ENCODE measurements around the gene PERCC1. TPM values are rescaled to one million over a fixed set of nuclear protein-coding genes. Genes with fewer than 3 reads are reported as not detected.
"Not testable (repeated sequence)": the region's sequence is repeated elsewhere in the genome, so short reads cannot be mapped to it uniquely, and the experiment has no call there.

PERCC1 gene
- total RNA-seq, 1 donor from 2014 or later = 3.1 TPM

DNA sequence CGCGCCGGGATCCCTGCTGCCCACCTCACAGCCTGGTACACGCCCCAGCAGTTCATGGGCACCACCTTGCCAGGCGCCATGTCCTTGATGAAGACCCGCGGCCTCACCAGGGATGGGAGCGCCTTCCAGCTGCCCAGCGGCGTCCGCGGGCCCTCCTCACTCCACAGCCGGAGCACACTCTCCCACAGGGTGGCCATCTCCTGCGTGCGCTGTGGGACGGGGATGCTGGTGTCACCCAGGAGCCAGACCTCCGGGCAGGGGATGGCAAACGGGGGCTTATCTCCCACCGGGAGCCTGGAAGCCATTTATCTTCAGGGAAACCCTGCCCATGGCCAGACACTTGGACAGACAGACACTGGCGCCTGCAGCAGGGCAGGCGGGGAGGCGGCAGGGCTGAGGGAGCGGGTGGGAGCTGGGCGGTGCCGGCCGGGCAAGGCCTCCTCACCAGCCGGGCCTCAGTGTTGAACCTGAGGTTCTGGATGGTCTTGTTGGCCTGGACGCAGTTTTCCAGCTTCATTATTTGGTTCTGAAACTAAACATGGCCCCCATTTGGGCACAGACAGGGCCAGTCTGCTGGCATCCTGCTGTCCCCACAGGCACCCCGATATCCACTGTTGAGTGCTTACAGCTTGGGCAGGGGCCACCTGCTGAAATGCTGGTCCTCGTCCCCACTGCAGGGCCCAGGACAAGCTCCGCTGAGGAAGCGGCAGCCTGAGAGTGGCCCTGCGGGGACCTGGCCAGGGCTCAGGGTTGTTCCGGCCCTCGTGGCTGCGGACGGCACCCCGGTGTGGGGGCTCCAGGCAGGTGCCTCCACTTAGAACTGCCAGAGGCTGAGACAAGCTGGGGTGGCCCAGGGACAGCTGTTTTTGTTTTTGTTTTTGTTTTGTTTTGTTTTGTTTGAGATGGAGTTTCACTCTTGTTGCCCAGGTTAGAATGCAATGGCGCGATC, 4.0 kb downstream of the PERCC1 start:
- DNase-seq (ENCODE audit: low spot score) = no peak

DNA sequence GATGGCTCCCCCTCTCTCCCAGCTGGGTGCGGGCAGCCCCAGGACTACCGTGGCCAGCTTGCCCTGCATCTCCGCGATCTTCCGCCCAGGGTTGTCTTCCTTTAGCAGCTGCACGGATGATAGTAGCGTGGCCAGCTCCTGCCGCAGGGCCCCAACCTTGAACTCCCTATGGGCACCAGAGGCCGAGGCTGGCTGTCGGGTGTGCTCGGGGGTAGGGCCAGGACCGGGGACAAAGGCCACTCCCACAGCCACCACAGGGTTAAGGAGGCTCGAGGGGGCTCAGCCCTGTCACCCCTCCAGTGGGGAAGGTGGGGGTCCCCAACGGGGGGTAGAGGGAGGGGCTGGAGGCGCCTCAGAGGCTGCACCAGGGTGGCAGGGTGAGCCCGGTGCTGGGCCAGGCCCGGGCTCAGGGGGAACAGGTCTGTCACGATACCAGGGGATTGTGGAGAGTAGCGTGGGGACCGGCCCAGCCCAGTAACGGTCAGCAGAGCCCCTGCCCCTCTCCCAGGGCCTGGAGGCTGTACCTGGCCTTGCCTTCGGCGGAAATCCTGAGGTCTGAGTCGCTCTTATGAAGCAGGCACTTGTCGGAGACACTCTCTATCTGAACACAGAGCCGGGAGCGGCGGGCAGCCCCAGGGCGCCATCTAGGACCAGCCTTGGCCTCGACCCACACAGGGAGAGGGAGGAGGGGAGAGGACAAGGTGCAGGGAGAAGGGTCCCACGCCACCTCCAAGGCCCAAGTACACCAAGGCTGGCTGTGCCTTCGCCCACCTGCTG, 5.2 kb downstream of the PERCC1 start:
- no peak for DNase-seq (ENCODE audit: low spot score)

DNA sequence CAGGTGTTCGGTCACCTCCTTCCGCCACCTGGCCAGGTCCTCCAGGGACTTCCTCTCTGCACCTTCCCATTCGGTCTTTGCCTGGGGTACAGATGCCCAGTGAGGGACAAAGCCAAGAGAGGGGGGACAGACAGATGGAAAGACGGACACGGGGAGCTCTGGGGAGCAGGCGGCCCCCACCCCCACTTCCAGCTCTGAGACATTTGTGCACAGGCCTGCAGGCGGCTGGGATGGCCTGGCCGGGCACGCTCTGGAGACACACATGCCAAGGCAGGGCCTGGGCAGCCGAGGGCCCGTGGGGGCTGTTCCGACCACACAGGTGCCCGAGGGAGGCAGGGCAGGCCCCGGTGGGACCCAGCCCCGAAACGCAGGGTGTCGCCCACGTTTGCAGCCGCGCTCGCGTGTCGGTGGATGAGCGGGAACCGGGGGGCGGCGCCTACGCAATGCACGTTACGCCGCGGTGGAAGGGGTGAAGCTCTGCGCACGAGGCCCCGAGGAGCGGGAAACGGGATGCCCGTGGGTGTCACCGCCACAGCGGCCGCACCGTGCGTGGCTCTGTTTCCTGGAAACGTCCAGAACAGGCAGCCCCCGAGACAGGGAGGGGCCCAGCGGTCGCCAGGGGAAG, 6.0 kb downstream of the PERCC1 start:
- no peak for DNase-seq (ENCODE audit: low spot score)

DNA sequence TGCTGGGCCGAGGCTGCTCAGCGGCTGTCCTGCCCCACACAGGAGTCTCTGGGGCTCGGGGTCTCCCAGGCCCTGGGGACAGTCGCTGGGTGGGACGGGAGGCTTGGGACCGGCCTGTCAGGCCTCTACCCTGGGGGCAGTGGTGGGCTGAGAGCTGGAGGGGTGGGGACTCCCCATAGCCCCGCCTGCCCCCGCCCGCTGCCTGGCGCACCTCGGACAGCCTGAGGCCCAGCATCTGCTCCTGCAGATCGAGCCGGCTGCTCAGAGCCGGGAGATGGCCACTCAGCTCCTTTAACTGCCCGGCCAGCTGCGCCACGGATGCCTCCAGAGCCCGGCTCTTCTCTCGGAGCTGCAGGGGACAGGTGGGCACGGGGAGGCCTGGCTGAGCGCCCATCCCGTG, 6.7 kb downstream of the PERCC1 start:
- DNase-seq (ENCODE audit: low spot score) = no peak

DNA sequence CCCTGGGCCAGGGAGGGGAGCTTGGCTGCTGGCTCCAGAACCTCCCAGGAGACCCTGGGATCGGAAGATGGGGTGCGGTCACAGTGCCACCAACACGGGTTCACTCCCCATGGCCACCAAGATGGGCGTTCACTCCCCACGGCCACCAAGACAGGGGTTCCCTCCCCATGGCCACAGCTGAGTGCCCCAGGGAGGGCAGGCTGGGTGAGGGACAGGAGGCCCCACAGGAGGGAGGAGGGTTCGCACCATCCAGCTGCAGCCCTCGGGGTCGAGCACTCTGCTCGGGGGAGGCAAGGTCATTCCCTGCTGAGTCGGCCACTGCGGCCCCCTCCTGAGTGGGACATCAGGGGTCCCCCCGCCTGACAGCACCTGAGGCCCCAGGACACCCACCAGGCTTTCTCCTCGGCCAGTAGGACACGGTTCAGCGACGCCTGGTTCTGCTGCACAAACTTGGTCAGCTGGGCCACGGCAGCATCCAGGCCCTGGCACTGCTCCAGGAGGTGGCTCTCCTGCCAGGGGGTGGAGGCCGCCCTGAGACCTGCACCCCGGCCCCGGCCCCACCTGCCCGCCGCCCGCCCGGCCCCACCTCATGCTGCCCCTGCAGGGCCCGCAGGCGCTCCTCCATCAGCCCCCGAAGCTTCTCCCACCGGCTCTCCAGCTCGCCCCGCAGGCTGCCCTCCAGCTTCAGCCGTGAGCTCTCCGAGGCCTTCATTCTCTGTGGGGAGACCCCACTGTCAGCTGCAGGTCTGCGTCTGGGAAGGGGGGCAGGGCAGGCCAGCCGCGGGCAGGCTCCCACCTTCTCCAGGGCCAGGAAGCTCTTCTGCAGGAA, 7.6 kb downstream of the PERCC1 start:
- DNase-seq (ENCODE audit: low spot score) = no peak

DNA sequence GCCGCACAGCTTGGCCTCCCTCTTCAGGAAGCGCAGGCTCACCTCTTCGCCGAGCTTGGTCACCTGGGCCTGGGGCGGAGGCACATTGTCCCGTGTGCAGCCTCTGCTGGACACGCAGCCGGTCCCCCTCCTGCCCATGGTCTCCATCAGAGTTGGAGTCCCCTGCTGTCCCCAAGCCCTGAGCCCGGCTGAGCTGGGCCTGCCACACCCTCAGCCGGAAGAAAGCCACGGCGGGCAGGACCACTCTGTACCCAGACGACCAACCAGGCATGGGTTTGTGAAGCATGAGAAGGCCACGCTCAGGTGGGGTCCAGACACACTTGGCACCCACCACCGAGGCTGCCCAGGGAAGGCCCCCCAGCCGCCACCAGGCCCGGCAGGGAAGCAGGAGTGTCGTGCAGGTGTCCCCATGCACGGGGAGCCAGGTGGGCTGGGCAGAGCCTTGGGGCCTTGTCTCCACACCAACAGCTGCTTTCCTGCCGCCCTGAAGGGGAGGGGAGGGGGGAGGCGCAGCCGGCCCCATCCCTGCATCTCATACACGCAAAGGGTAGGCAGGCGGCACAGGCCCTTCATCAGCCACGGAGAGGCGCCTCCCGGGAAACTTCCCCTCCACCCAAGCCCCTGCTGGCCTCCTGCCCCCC, 8.3 kb downstream of the PERCC1 start:
- DNase-seq (ENCODE audit: low spot score) = no peak

DNA sequence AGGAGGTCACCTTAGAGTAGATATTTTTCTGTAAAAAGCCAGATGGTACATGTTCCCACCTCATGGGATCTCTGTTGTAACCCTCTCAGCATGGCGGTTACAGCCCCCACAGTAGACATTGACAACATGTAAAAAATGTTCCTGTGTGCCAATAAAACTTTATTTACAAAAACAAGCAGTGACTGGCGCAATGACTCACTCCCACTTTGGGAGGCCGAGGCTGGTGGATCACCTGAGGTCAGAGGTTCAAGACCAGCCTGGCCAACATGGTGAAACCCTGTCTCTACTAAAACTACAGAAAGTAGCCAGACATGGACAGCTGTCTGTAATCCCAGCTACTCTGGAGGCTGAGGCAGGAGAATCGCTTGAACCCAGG, 8.8 kb downstream of the PERCC1 start:
- not testable (repeated sequence) for DNase-seq (ENCODE audit: low spot score)

DNA sequence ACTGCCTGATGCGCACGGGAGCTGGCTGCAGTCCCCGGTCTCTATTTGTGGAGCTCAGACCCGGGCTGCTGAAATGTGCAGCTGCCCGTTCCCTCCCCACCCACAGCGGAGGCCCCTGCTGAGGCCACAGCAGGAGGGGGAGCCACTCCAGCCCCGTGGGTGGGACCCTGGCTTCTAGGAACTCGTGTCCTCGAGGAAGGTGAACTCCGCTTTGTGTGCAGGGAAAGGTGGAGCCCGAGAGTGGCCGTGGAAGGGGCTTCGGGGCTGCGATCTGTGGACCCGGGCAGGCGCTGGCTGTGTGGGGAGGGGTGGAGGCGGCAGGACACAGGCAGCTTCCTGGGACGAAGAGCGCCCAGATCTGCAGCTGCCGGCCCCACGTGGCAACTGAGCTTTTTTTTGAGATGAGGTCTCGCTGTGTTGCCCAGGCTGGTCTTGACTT, 10.5 kb downstream of the PERCC1 start:
- DNase-seq (ENCODE audit: low spot score) = no peak

DNA sequence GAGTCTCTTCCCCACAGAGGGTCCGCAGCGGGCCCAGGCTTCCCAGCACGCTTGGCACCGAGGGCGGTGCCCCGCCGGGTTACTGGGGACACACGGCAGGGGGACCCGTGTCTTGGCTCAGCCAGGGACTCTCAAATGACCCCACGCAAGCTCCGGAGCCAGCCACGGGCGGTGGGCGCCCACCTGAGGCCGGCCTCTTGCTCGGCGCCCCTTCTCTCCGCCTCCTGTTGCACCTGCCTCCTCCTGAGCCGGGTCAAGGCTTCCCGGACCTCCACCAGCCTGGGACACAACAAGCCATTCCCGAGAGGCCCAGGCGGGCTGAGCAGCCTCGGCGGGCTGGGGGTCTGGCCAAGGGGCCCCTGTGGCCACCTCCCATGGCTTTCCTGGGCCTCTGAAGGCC, 11.8 kb downstream of the PERCC1 start:
- DNase-seq (ENCODE audit: low spot score) = no peak

DNA sequence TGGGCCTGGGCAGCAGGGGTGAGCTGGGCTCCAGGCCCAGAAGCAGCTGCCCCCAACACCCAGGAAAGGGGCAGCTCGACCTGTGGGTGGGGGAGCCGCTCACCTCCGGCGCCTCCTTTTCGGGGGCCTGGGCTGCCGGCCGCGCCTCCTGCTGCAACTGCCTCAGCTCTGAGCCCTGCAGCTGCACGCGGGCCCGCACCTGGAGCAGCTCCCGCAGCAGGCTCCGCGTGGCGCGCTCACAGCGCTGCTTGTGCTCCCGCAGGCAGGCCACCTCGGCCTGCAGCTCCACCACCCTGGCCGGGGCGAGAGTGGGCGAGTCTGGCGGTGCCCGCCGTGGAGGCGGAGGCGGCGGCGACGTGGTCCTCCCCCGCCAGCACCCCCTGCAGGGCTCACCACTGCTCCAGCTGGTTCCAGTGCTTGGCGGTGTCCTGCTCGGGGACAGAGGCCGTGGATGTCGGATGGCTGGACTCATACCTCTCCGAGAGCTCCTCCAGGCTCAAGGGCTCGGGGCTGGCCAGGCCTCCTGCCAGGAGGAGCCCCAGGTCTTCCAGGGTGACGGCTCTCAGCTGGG, 12.6 kb downstream of the PERCC1 start:
- no peak for DNase-seq (ENCODE audit: low spot score)

DNA sequence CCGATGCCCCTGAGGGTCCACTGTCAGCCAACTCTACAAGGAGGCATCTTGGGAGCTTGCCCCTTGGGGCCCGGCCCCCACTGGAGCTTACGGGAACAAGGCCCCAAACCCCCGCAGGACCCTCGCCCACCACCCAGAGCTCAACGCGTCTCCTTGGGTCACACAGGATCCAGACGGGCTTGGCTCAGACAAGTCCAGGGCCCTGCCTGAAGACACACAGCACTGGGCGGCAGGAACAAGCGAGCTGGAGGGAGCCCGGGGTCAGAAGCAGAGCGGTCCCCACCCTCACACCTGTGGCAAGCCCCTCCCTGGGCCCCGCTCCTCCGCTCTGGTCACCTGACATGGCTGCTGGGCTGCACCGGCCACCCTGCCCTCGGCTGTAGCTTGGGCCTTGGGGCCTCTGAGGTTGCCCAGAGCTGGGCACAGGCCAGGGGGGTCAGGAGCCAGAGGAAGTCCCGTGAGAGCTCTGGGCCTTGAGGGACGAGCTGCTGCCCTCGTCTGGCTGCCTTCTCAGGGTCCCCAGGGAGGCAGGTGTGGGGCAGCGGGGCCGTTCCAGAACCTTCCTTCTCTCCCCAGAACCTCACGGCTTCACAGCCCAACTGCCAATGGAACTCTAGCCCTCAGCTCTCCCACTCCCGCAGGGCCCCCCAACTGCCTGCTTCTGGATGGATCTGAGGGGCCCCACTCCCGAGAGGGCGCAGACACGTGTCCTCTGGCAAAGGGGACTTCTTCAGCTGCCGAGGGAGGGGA, 13.3 kb downstream of the PERCC1 start, which contains the start of gene CCDC154:
Gene CCDC154 (minus strand): TSS at position 577 of the 750 bp plus-strand sequence. CDS start 234 bp downstream, at position 343.
- no peak for DNase-seq (ENCODE audit: low spot score)

DNA sequence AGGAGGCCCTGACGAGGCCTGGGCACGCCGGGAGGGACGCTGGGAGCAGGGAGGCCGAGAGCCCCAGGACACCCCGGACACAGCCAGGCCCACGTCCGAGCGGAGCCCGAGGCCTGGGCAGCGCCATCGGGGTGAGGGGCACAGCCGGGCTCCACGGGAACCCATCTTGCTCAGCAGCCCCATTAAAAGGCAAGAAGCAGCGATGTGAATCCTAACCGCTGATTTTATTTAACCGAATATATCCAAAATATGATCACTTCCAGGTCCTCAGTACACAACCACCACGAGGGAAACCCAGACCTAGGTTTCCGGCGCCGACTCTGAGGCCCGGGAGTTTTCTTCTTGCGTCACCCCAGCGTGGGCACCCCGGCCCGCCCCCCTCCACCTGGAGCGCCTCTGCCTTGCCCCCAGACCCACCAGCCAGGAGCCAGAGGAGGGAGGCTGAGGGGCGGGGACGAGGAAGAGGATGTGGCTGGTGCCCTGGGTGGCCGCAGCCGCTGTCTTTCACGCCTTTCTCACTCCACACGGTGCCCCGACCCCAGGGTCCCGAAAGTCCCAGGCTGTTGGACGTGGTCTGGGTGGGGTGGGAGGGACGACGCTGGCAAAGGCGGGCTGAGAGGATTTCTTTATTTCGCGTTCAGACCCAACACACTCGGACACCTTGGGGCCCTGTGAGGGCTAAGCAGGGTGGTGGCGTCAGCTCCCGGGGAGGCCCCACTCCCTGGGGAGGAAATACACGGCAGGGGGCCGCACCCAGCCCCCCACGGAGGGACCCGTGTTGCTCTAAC, 14.0 kb downstream of the PERCC1 start:
- DNase-seq (ENCODE audit: low spot score) = no peak

DNA sequence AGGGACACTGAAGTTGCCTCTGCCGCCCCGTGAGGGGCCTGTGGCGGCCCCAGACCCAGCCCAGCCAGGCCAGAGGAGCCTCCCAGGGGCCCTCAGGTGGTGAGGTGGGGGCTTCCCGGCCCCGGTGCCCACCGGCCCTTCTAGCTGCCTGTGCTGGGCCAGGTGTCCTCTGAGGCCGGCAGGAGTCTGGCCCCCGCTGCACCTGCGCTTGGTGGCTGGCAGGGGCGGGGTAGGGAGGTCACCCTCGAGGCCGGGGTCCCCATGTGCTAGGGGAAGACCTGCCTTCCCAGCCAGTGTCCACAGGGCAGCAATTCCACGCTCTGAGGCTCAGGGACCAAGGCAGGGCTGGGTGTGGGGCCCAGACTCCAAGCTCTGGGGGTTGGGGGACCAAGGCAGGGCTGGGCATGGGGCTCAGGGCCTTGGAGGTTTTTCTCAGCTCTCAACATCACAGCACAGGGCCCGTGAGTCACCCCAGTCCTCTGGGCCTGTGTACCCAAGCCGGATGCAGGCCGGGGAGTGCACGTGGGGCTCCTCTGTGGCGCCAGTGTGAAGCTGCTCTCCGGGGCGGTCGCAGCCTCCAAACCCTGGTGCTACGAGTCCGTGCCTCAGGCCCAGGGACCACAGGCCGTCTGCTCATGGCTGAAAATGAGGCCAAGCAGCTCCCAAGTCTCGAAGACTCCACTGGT, 14.8 kb downstream of the PERCC1 start:
- no peak for DNase-seq (ENCODE audit: low spot score)

DNA sequence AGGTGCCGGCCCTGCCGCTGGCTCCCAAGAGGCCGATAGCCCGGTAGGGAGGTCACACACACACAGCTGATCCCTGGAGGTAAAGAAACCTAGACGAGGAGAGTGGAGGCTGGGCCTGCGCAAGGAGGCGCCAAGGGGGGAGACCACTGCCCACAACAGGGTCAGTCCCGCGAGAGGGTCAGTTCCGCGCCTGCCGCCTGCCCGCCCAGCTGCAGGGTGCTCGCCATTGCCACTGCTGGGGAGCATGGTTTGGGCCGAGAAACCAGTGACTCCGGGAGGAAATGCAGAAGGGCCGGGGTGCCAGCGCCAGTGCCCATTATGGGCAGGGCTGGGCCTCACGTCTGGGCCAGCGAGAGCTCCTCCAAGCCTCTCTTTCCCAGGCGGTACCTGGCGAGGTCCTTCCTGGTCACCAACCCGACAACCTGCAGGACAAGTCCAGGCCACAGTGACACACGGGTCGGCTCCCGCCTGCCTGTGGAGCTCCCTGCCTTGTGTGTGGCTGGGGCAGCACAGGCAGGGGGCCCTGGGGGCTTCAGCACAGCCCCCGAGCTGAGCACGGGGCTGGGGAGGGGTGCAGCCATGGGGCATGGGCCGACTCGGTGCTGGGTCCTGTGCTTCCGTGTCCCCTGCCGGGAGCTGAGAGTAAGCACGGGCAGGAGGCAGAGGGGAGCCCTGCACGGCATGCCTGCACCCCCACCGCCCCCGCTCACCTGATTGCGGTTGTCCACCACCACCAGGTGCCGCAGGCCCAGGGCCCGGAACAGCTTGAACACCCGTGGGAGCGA, 15.6 kb downstream of the PERCC1 start:
- DNase-seq (ENCODE audit: low spot score) = no peak

DNA sequence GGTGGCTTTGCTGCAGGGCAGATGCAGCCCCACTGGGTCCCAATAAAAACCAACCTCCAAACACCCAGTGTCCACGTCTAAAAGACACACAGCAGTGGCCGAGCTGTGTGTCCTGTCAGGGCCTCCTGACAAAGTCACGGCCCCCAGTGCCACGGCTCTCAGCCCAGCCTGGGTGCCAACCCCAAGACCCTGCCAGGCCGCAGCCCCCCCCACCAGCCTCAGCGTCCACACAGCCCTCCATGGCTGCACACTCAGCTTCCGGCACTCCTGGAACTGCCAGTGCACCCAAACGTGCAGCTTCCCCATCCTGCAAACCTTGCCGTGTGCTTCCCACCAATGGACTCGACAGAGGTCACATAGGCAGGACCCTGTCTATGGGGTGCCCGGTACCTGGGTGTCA, 17.1 kb downstream of the PERCC1 start:
- DNase-seq (ENCODE audit: low spot score) = no peak

DNA sequence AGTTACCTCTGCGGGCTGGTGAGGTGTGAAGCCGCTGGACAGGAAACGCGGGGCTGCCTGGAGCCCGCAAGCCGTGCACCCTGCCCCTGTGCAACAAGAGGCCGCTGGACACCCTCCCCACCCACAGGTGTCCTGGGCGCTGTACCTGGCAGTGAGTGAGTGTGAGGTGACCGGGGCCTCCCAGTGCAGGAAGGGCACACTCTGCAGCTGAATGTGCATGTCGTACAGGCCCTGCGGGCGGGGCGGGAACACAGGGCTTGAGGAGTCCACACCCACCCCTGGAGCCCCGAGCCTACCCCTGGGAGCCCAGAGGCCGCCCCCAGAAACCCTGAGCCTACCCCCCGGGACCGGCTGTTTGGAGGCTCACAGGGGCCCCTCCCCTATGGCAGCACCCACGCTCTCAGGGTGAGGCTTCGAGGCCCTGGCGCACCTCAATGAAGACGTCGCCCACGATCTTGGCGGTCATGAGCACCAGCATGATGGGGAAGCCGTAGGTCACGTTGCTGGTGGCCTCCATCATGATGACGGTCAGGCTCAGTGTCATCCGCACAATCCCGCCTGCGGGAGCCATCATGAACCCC, 17.7 kb downstream of the PERCC1 start:
- DNase-seq (ENCODE audit: low spot score) = no peak

DNA sequence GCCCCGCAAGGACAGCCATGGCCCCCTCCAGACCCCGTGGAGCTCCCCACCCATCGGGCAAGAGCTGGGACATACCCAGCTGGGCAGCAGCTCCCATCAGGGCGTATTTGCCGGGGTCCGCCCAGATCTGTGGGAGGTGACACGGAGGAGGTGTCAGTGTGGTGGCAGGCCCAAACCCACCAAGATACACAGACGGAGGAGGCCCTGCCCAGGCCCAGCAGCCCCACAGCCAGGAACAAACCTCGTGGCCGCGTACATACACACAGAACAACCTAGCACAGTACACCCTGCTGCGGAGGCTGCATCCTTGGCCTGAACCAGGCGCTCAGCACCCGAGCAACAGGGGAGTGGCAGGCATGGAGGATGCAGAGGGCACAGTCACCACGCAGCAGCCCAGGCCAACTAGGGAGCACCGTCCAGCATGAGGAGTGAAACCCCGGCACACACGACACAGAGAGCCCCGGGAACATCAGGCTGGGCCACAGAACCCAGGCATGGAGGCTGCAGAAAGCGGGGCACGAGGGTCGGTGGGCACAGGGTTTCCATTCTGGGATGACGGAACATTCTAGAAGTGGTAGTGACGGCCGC, 18.4 kb downstream of the PERCC1 start:
- DNase-seq (ENCODE audit: low spot score) = no peak

Measured in umbilical cord (tissue), 2 donors.